GM12801 (cell line): ENCODE results near the gene LHFPL6.

ENCODE experiments used
- TF ChIP-seq, protein P1 (sequence below): IDR thresholded peaks from one replicate; pipeline ENCODE4 v1.5.1; 2011; ENCODE audit warnings: control low read depth; ENCODE audit not compliant: insufficient read length; ENCODE audit errors: extremely low read depth

The LHFPL6 gene

GRCh38 chr13:39566216-39566869 lies 36.6 kb downstream of the LHFPL6 start:
- TF ChIP-seq, protein P1, sequence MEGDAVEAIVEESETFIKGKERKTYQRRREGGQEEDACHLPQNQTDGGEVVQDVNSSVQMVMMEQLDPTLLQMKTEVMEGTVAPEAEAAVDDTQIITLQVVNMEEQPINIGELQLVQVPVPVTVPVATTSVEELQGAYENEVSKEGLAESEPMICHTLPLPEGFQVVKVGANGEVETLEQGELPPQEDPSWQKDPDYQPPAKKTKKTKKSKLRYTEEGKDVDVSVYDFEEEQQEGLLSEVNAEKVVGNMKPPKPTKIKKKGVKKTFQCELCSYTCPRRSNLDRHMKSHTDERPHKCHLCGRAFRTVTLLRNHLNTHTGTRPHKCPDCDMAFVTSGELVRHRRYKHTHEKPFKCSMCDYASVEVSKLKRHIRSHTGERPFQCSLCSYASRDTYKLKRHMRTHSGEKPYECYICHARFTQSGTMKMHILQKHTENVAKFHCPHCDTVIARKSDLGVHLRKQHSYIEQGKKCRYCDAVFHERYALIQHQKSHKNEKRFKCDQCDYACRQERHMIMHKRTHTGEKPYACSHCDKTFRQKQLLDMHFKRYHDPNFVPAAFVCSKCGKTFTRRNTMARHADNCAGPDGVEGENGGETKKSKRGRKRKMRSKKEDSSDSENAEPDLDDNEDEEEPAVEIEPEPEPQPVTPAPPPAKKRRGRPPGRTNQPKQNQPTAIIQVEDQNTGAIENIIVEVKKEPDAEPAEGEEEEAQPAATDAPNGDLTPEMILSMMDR: no peak

DNA sequence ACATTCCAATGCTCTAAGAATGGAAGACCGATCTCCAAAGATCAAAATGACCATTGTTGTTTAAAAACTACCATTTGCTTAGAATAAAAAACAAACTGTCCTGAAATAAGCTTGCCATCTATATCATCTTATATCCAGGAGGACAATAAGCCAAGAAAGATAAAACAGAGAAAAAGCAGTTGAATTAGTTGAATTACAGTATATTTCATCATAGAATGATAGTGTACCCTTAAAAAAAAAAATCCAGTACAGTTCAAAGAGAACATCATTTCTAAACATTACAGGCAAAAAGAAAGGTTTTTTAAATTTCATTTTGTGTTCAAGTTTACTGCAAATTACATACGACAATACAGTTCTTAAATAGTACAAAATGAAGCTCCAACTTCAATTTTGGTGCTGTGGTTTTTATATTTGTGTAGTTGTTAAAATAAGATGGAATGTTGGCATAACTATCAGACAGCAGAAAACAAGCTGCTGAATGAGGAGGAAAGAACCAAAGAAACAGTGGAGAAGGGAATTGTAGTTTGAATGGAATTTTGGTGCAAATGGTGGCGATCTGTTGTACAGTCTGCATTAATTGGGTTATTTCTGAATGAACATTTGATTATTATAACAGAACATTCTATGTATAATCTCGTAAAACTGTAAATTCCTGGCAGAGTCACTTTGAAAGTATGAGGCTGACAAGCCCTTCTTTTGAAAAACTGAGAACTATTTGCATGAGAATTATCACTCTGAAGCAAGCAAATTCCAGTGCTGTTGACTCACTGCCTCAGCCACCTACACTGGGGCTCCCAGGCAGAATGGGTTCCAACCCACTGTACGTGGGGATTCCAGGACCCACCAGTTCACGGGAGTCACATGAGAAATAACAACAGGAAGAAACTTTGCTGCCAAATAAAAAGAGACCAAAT lies 37.7 kb downstream of the LHFPL6 start:
- TF ChIP-seq, protein P1: no peak

- TF ChIP-seq, protein P1: no peak
Measured at GRCh38 chr13:39563470-39563735, 39.6 kb downstream of the LHFPL6 start.

GRCh38 chr13:39561971-39562370 lies 41.0 kb downstream of the LHFPL6 start:
- TF ChIP-seq, protein P1: no peak

DNA sequence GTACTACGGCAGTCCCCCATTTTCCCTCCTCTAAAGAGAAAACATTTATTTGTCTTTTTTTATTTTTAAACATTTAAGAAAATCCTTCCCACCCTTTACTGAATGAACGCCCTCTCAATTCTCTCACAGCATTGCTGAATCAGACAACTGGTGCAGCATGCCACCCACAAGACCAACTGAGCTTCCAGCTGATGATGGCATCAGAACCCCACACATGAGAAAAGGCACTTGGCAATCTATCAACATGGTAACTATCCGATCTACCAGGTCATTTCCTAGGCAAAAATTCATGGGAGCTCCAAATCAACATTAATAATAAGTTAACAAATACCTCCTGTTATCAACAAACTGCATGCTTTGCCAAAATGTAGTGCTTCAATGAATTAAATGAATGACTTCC lies 43.1 kb downstream of the LHFPL6 start:
- TF ChIP-seq, protein P1: no peak

DNA sequence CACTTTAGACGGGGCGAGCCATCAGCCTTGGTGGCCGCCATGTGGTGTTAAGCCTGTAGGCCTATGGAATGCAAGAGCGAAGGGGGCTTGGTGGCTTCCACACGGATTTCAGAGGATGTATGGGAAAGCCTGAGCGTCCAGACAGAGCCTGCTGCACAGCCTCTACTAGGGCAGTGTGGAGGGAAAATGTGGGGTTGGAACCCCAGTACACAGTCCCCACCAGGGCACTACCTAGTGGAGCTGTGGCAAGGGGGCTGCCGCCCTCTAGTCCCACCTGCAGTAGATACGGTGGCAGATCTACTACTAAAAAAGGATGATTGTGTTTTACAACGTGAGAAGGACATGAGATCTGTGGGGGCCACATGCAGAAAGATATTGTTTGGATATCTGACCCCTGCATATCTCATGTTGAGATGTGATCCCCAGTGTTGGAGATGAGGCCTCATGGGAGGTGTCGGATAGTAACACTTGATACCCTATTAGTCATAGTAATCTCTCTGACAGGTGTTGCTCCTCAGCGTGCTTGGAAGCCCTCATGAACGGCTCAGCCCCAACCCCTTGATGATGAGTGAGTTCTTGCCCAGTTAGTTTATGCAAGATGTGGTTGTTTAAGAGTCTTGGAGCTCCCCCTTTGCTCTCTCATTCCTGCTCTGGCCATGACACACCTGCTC lies 45.6 kb downstream of the LHFPL6 start:
- TF ChIP-seq, protein P1: no peak

- TF ChIP-seq, protein P1: no peak
Measured at GRCh38 chr13:39556866-39557265, 46.1 kb downstream of the LHFPL6 start.
